GM10266 (cell line): Measurements from ENCODE around the gene TMEM117.

Experiments
- DNase-seq: peaks from one replicate; pipeline ENCODE4 v3.0.0; 2012; ENCODE audit errors: extremely low spot score
- TF ChIP-seq, protein P1 (sequence below): IDR thresholded peaks from 2 replicates; pipeline ENCODE4 v1.5.1; 2012; ENCODE audit warnings: mild to moderate bottlenecking, low read depth; ENCODE audit not compliant: control insufficient read depth, insufficient read depth; ENCODE audit errors: missing control alignments

The TMEM117 gene

DNA sequence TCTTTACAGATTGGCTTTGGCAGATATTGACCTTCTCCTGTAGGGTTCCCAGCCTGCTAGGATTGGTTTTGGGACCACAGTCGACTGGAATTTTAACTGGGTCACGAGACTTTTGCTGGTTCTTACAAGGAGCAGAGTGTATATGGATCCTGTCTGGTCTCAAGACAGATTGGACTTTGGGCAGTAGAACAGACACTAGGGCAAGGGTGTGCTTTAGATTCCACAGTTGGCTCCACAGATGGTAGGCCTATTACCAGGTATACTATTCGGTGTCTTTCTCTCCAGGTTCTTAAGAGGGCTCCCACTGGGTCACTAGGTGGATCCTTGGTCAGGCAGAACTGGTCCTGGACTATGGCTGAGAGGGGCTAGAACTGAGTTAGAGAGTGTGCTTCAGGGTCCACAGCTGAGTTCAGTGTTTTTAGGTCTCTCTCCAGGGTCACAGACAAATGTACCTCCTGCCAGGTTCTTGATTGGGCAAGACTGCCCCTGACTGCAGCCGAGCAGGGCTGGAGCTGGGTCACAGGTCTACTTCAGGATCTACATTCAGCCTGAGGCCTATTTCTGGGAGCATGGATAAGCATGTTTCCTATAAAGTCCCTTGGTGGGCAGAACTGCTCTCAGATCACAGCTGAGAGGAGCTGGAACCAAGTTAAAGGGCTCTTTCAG is 460.2 kb downstream of the TMEM117 start:
- TF ChIP-seq, protein P1, sequence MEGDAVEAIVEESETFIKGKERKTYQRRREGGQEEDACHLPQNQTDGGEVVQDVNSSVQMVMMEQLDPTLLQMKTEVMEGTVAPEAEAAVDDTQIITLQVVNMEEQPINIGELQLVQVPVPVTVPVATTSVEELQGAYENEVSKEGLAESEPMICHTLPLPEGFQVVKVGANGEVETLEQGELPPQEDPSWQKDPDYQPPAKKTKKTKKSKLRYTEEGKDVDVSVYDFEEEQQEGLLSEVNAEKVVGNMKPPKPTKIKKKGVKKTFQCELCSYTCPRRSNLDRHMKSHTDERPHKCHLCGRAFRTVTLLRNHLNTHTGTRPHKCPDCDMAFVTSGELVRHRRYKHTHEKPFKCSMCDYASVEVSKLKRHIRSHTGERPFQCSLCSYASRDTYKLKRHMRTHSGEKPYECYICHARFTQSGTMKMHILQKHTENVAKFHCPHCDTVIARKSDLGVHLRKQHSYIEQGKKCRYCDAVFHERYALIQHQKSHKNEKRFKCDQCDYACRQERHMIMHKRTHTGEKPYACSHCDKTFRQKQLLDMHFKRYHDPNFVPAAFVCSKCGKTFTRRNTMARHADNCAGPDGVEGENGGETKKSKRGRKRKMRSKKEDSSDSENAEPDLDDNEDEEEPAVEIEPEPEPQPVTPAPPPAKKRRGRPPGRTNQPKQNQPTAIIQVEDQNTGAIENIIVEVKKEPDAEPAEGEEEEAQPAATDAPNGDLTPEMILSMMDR: no peak
- no peak for DNase-seq

DNA sequence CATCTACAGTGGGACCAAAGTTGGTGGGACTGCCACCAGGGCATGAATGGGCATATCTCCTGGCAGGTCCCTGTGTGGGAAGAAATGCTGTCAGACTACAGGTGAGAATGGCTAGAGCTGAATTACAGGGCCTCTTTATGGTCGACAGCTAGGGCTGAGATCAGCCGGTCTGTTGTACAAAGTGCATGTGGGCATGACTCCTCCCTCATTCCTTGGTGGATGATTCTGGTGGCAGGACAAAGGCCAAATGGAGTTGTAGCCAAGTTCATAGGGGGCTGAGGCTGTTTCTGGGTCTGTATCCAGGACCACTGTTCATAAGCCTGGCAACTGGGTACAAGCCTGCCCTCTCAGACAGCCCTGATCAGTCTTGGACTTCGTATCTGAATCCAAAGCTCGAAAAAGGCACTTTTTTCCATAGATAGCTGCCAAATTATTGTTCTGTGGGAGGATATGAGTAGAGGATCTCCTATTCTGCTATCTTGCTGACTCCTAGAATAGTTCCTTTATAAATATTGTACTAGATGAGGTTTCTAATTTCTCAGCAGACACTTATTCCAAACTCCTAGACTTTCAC is 460.8 kb downstream of the TMEM117 start:
- TF ChIP-seq, protein P1: no peak
- DNase-seq: no peak

DNA sequence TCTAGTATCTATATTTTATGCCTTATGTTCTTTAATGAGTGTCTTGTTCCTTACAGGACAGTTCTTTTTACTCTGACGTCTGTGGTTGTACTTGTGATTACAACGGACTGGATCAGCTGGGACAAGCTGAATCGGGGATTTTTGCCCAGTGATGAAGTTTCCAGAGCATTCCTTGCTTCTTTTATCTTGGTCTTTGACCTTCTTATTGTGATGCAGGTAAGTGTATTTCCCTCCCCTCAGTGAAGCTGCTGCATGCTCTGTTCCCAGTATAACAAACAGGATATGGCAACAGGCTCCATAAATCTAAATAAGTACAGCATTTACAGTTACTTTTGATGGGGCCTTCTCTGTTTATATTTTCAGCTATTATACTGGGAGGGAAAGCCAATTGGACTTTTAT is 463.6 kb downstream of the TMEM117 start:
- TF ChIP-seq, protein P1: no peak
- no peak for DNase-seq

DNA sequence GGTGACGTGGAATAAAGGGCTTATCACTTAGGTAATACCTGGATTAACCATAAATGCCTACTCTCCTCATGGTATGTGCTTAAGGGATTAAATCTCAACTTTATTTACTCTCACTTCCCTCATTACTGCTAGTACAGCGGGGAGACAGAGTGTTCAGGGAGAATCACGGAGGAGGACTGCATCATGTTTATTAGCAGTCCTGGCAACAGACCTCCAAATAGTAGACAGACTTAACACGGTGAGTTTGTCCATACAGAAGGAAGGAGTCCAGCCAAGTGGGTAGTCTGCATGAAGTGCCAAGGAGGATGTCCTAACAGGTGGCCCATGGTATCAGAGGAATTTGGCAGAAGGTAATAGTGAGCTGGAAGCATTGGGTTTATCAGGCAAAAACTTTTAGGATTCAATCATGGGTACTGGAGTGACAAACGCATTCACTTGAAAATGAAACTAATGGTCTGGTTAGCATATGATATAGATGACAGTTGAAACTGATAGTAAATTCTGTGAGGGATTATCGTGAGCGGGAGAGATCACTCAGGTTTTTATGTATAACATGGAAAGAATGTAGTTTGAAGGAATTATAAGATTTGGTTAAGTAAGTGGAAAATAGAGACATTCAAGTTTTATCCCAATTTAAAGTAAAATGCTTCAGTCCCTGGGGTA is 471.8 kb downstream of the TMEM117 start:
- TF ChIP-seq, protein P1: no peak
- DNase-seq: no peak

DNA sequence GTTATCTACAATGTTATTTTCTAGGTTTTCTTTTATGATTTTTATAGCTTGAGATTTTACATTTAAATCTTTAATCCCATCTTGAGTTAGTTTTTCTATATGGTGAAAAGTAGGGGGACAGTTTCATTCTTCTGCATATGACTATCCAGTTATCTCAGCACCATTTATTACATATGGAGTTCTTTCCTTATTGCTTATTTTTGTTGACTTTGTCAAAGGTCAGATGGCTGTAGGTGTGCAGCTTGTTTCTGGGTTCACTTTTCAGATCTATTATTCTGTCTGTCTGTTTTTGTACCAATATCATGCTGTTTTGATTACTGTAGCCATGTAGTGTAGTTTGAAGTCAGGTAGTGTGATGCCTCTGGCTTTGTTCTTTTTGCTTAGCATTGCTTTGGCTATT is 477.3 kb downstream of the TMEM117 start:
- TF ChIP-seq, protein P1: no peak
- DNase-seq: no peak

DNA sequence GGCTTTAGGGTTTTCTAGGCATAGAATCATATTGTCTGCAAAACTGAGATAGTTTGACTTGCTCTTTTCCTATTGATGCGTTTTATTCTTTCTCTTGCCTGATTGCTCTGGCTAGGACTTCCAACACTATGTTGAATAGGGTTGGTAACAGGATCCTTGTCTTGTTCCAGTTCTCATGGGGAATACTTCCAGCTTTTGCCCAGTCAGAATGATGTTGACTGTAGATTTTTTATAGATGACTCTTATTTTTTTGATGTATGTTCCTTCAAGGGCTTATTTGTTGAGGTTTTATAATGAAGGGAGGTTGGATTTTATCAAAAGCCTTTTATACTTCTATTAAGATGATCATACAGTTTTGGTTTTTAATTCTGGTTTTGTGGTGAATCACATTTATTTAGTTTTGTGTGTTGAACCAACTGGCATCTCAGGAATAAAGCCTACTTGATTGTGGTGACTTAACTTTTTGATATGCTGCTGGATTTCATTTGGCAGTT is 478.2 kb downstream of the TMEM117 start:
- TF ChIP-seq, protein P1: no peak

More for the DNA sequence above, 478.2 kb downstream of the TMEM117 start:
- no peak for DNase-seq
